ENCODE measurements around the gene RMND5A.

RMND5A gene

GRCh38 chr2:86677816-86678215, 42.3 kb upstream of the RMND5A start:
- no peak for TF ChIP-seq CTCF (IDR thresholded peaks at IDR 0.05)

- TF ChIP-seq CTCF (IDR thresholded peaks at IDR 0.05): no peak
Observed at GRCh38 chr2:86679036-86679435, 41.1 kb upstream of the RMND5A start.

GRCh38 chr2:86685351-86685750, 34.7 kb upstream of the RMND5A start:
- no peak for TF ChIP-seq CTCF (IDR thresholded peaks at IDR 0.05)

- TF ChIP-seq CTCF (IDR thresholded peaks at IDR 0.05): no peak
Observed at GRCh38 chr2:86686460-86686859, 33.6 kb upstream of the RMND5A start.

- TF ChIP-seq CTCF (IDR thresholded peaks at IDR 0.05): no peak
Observed at GRCh38 chr2:86686905-86687304, 33.2 kb upstream of the RMND5A start.

- no peak for TF ChIP-seq CTCF (IDR thresholded peaks at IDR 0.05)
Observed at GRCh38 chr2:86695053-86695691, 24.9 kb upstream of the RMND5A start.

GRCh38 chr2:86697551-86698104, 22.5 kb upstream of the RMND5A start:
- TF ChIP-seq CTCF (IDR thresholded peaks at IDR 0.05): no peak

GRCh38 chr2:86700690-86701089, 19.4 kb upstream of the RMND5A start:
- no peak for TF ChIP-seq CTCF (IDR thresholded peaks at IDR 0.05)
